ENCODE measurements around the gene PTPN1. TPM values are rescaled to one million over a fixed set of nuclear protein-coding genes. Genes with fewer than 3 reads are reported as not detected.

PTPN1 gene
- total RNA-seq, 1 donor from 2014 or later = 38.1 TPM

DNA sequence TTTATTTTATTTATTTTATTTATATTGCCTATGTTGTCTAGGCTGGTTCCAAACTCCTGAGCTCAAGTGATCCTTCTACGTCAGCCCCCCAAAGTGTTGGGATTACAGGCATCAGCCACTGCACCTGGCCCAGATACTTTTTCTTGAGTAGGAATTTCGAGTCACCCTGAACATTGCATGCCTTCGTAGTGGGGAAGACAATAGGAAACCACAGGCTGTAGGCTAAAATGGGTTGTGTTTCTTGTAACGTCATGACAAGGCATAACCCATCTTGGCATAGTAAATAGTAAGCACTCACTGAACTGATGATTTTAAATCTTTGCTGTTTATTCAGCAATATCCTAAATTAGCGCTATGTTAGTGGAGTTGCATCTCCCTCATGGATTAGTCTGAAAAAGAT lies 34.9 kb downstream of the PTPN1 start:
- Histone ChIP-seq H4K20me1 (ENCODE audit: low read depth) (peaks cover 17% of the 10 kb centered on the region), H3K4me1 (no peaks in the 10 kb centered on the region), H3K9ac (no peak overlapping the region), H3K4me2 (no peak overlapping the region), H3K27me3 (no peaks in the 10 kb centered on the region), H3K9me3 (ENCODE audit: low read depth) (no peaks in the 10 kb centered on the region), H3F3A (ENCODE audit: low read depth) (no peaks in the 10 kb centered on the region), H2AFZ (replicated peaks) (no peak overlapping the region), H3K79me2 (ENCODE audit: low read depth) (peaks cover 57% of the 10 kb centered on the region), H3K36me3 (no peaks in the 10 kb centered on the region), H3K27ac (no peak overlapping the region), H3K4me3 (no peak overlapping the region)
- H3K27me3 Mint-ChIP-seq (ENCODE audit: insufficient read depth, low read depth) = peaks cover 6% of the 10 kb centered on the region
- no peaks in the 10 kb centered on the region for H3K9me3 Mint-ChIP-seq
- H3K4me1 Mint-ChIP-seq = no peaks in the 10 kb centered on the region
- no peak overlapping the region for H3K4me3 Mint-ChIP-seq
- peaks cover 16% of the 10 kb centered on the region for H3K36me3 Mint-ChIP-seq
- DNase-seq (ENCODE audit: low spot score) = no peak
- H3K27ac Mint-ChIP-seq = no peak overlapping the region
- no peak for TF ChIP-seq EZH2 (IDR thresholded peaks at IDR 0.05)
- no peak for TF ChIP-seq EZH2phosphoT487 (IDR thresholded peaks at IDR 0.05)
- TF ChIP-seq CTCF (IDR thresholded peaks at IDR 0.05) = no peak

GRCh38 chr20:50546729-50547314 lies 36.6 kb downstream of the PTPN1 start:
- no peaks in the 10 kb centered on the region for H3K9me3 Mint-ChIP-seq
- H3K9ac ChIP-seq = no peak overlapping the region
- no peak overlapping the region for H2AFZ ChIP-seq (replicated peaks)
- DNase-seq (ENCODE audit: low spot score) = no peak
- H3K4me2 ChIP-seq = no peak overlapping the region
- H3K9me3 ChIP-seq (ENCODE audit: low read depth) = no peaks in the 10 kb centered on the region
- peaks cover 47% of the 10 kb centered on the region for H3K79me2 ChIP-seq (ENCODE audit: low read depth)
- H3K4me3 ChIP-seq = no peak overlapping the region
- H3K4me1 Mint-ChIP-seq = no peaks in the 10 kb centered on the region
- H3K27ac Mint-ChIP-seq = no peak overlapping the region
- no peaks in the 10 kb centered on the region for H3K36me3 ChIP-seq
- H3F3A ChIP-seq (ENCODE audit: low read depth) = no peaks in the 10 kb centered on the region
- peaks cover 6% of the 10 kb centered on the region for H3K36me3 Mint-ChIP-seq
- no peak overlapping the region for H3K27ac ChIP-seq
- peaks cover 2% of the 10 kb centered on the region for H3K27me3 Mint-ChIP-seq (ENCODE audit: insufficient read depth, low read depth)
- H3K4me3 Mint-ChIP-seq = no peak overlapping the region
- TF ChIP-seq CTCF (IDR thresholded peaks at IDR 0.05) = no peak
- TF ChIP-seq EZH2phosphoT487 (IDR thresholded peaks at IDR 0.05) = no peak
- TF ChIP-seq EZH2 (IDR thresholded peaks at IDR 0.05) = no peak
- peaks cover 20% of the 10 kb centered on the region for H4K20me1 ChIP-seq (ENCODE audit: low read depth)
- no peaks in the 10 kb centered on the region for H3K27me3 ChIP-seq
- H3K4me1 ChIP-seq = no peaks in the 10 kb centered on the region

DNA sequence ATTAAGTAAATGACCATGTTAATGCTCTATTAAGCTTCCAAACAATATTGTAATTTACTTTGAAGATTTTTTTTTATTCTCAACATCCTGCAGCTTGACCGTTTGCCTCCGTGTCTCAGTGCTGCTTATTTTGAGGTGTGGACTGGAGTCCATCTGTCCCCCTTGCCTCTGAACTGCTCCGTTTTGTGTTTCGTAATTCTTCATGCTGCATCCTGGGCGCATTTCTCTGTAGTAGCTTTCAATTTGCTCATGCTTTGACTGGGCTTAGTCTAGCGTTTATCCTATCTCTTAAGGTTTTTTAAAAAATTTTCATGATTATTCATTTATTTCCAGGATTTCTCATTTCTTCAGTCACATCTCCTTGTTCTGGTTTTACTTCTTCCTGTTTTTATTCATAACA lies 37.8 kb downstream of the PTPN1 start:
- Mint-ChIP-seq H3K36me3 (peaks cover 6% of the 10 kb centered on the region), H3K4me3 (no peak overlapping the region), H3K27me3 (ENCODE audit: insufficient read depth, low read depth) (peaks cover 2% of the 10 kb centered on the region), H3K4me1 (no peaks in the 10 kb centered on the region), H3K9me3 (no peaks in the 10 kb centered on the region), H3K27ac (no peak overlapping the region)
- no peak for TF ChIP-seq EZH2phosphoT487 (IDR thresholded peaks at IDR 0.05)
- no peak for TF ChIP-seq CTCF (IDR thresholded peaks at IDR 0.05)
- no peak for TF ChIP-seq EZH2 (IDR thresholded peaks at IDR 0.05)
- no peak overlapping the region for H3K4me2 ChIP-seq
- no peak for DNase-seq (ENCODE audit: low spot score)
- no peak overlapping the region for H3K27ac ChIP-seq
- H3K27me3 ChIP-seq = no peaks in the 10 kb centered on the region
- peaks cover 35% of the 10 kb centered on the region for H3K79me2 ChIP-seq (ENCODE audit: low read depth)
- H2AFZ ChIP-seq (replicated peaks) = no peak overlapping the region
- no peak overlapping the region for H3K4me3 ChIP-seq
- peaks cover 16% of the 10 kb centered on the region for H4K20me1 ChIP-seq (ENCODE audit: low read depth)
- H3K9ac ChIP-seq = no peak overlapping the region
- no peaks in the 10 kb centered on the region for H3K9me3 ChIP-seq (ENCODE audit: low read depth)
- H3K36me3 ChIP-seq = no peaks in the 10 kb centered on the region
- H3F3A ChIP-seq (ENCODE audit: low read depth) = no peaks in the 10 kb centered on the region
- no peaks in the 10 kb centered on the region for H3K4me1 ChIP-seq

Data from neural progenitor cell (in vitro differentiated cells).